T follicular helper cell (primary cell): ENCODE results near the gene ZNF732.
"Not testable (repeated sequence)": the region's sequence is repeated elsewhere in the genome, so short reads cannot be mapped to it uniquely, and the experiment has no call there.

Experiments
- DNase-seq: peaks from one replicate; pipeline ENCODE4 v3.0.0-alpha.2; 2020; ENCODE audit warnings: low read depth
- total RNA-seq, 2 experiments: gene quantifications; one replicate each; lab custom pipeline; 2026; lab: John Stamatoyannopoulos, UW

The ZNF732 gene
- total RNA-seq, result 0 reads per million in 2 experiments

DNA sequence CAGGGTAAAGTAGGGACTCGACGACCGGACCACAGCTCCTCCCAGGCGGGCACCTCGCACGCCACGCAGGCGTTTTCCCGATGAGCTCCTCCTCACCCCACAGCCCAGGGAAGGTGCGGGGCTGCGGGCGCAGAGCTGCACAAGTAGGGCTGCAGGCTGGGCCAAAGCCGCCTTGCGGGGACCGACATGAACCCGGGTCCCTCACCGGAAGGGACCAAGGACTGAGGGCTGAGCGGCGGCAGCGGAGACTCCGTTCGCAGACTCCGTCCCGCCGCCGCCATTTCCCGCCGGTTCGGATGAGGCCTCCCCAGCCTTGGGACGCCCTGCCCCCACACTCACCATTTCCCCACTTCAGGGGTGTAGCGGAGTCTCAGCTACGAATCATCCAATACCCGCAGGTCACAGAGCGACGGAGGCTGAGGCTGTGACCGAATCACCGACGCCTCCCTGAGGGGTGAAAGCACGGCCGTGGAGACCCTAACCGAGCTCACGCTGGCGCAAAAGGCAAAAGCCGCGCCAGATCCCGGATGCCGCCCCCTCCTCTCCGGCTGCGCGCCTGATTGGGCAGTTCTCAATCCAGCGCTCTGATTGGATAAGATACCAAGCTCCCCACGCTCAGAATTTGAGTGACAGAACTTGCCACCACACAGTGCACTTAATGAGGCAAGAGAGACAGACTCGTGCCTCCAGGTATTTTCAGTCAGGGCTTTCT, at the start of gene ZNF732:
Gene ZNF732, minus strand, starts transcription at position 506 of the 712 bp plus-strand sequence. Its CDS starts 164 bp downstream, at position 342.
- DNase-seq, result no peak

- DNase-seq, result no peak
Measured at GRCh38 chr4:340011-340410, 34.7 kb upstream of the ZNF732 start.

DNA sequence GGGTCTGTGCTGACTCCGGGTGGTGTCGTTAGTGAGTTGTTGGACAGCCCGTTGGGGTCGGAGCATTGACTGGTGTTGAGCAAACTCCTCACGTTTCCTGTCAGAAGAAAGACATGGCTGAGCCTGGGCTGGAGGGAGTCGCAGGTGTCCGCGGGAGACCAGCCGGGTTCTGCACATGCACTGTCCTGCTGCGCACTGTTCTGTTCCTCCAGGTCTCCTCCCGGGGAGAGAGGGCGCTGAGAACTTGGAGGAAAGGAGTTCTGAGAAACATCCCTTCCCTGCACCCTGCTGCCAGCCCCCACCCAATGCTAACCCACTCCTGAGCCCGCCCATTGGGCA, 33.5 kb upstream of the ZNF732 start:
- DNase-seq, result no peak

- peak; percentile 30 for DNase-seq
Measured at GRCh38 chr4:337932-338758, 32.9 kb upstream of the ZNF732 start.

DNA sequence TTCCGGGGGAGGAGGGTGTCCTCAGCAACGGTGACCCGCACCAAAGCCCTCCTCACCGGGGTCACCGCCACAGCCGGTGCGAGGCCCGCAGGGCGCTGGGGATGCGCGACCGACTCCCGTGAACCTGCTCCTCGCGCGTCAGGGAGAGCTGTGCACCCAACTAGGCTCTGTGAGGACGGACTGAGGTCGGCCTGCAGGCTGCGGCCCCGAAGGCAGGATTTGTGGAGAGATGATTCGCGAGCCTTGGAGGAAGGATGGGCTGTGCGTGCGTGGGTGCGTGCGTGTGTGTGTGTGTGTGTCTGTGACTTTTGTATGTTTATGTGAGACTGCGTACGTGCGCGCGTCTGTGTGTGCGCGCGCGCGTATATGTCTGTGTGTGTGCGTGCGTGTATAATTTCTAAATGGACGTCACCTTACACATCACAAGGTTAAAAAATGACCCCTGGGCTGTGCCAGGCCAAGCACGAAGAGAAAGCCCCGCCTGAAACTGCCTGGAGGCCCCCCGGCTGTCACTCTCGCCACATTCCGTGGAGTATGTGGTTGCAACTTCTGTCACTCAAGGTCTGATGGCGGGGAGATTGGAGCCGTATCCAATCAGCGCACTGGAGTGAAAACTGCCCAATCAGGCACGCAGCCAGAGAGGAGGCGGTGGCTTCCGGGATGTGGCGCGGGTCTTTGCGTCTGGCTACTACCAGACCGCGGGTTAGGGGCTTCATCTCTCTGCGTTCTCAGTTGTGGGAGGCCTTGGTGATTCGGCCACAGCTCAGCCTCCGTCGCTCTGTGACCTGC, 32.1 kb upstream of the ZNF732 start, which contains the start of gene ZNF141:
Gene ZNF141, plus strand, starts transcription at position 672 of the 789 bp plus-strand sequence. CDS start 170 bp downstream, outside the sequence.
- DNase-seq, result peak; percentile 88

DNA sequence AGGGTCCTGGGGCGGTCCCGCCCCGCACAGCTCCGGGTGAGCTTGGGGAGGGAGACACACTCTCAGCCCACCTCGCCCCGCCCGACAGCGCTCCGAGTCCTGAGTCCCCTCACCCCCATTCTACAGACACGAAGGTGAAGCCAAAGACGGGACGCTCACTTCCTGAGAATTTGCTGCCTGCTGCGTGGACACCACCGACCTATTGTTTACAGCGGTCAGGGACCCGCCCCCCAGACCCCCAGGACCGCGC, 31.5 kb upstream of the ZNF732 start:
- no peak for DNase-seq

GRCh38 chr4:336099-336892, 31.0 kb upstream of the ZNF732 start:
- no peak for DNase-seq

GRCh38 chr4:335515-335914, 30.2 kb upstream of the ZNF732 start:
- no peak for DNase-seq

GRCh38 chr4:328729-329128, 23.5 kb upstream of the ZNF732 start:
- no peak for DNase-seq

DNA sequence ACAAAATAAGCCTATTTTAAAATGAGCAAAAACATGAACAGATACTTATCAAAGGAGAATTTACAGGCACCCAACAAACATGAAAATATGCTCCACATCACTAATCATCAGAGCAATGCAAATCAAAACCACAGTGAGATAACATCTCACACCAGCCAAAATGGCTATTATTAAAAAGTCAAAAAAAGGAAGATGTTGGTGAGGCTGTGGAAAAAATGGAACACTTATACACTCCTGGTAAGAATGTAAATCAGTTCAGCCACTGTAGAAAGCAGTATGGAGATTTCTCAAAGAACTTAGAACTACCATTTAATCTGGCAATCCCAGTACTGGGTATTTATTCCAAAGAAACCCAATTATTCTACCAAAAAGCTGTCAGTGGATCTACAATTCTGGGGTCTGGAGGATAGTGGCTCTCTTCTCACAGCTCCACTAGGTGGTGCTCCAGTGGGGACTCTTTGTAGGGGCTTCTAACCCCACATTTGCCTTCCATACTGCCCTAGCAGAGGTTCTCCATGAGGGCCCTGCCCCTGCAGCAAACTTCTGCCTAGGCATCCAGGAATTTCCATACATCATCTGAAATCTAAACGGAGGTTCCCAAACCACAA, 9.1 kb upstream of the ZNF732 start:
- no peak for DNase-seq

- DNase-seq, result no peak
Measured at GRCh38 chr4:309807-310206, 4.5 kb upstream of the ZNF732 start.

- no peak for DNase-seq
Measured at GRCh38 chr4:306551-306961, 1.3 kb upstream of the ZNF732 start.

GRCh38 chr4:304516-304915, 758 bp downstream of the ZNF732 start:
- not testable (repeated sequence) for DNase-seq

DNA sequence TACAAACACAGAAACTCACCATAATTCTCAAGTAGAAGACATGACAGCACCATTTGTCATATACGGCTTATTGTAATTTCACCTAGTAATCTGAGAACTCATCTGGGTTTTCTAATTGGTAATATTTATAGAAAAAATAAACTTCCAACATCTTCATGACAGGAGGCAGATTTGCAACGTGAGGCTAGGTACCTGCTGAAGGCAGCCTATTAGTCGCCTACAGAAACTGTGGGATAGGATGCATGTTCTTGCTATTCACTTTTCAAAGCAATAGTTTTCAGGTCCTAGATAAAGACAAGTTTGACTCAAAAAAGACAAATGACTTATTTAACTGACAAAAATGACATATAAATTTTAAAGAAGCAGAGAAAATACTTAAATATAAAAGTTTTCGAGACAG, 2.9 kb downstream of the ZNF732 start:
- DNase-seq, result no peak

DNA sequence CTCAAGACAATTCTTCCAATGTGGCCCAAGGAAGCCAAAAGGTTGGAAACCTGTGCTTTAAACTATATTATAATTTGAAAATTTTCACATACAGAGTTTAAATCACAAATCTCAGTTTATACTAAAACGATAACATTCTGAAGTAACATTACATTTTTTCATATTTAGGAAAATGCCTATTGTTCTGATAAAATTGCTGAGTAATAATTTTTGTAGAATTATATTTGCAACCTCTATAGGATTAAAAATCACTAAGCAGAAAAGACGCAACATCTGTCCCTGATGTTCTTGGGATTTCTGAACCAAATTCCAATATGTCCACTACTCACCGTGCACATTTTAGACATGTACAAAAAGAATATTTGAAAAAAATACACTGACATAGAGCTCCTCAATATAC, 10.5 kb downstream of the ZNF732 start:
- DNase-seq, result no peak

GRCh38 chr4:288891-289290, 16.4 kb downstream of the ZNF732 start:
- DNase-seq, result no peak

GRCh38 chr4:273309-274017, 31.8 kb downstream of the ZNF732 start:
- no peak for DNase-seq

- DNase-seq, result no peak
Measured at GRCh38 chr4:271492-272103, 33.7 kb downstream of the ZNF732 start.

GRCh38 chr4:259240-259639, 46.0 kb downstream of the ZNF732 start:
- DNase-seq, result not testable (repeated sequence)

DNA sequence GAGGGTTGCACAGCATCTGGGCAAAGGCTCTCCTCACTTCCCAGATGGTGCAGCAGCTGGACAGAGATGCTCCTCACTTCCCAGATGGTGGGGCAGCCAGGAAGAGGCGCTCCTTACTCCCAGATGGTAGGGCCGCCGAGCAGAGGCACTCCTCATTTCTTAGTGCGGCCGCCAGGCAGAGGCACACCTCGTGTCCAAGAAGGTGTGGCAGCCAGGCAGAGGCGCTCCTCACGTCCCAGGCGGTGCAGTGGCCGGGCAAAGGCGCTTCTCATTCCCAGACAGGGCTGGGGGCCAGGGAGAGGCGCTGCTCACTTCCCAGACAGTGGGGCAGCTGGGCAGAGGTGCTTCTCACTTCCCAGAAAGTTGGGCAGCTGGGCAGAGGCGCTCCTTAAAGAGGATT, 48.8 kb downstream of the ZNF732 start:
- no peak for DNase-seq
